Hypothalamus (tissue), 51 donors: Measurements from ENCODE around the gene ANAPC1.
"Not testable (repeated sequence)": the region's sequence is repeated elsewhere in the genome, so short reads cannot be mapped to it uniquely, and the experiment has no call there.

Experiments
- DNase-seq, 51 donors: peaks; one replicate each; lab custom pipeline; 2025; lab: John Stamatoyannopoulos, UW

The ANAPC1 gene

DNA sequence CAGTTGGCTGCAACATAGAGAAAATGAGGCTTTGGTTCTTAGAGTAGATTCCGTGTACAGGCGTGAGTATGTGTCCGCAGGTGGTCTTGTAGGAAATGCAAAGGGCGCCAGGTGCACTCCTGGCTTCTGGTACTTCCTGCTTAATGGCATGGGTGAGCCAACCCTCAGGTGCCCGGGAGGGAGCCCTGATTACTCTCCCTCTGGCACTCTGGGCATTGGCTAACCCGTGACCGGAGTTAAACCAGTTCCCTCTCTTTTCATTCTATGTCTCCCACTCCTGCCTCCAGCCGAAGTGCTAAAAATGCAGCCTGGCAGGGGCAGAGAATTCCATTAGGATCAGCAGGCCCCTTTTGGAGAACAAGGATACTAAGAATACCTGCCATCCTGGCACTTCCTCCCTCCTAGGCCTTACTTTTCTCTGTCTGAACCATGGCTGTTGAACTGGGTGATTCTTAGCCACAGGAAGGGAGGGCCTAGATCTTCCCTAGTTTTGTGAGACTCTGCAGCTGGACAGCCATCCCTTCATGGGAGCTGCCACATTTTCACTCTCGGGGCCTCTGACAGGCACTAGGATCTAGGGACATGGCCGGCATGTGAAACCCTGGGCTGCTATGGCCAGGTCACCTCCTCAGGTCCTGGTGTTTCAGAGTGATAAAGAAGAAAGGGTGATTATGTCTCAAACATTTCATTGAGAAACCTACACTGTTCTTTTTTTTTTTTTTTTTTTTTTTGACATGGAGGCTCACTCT is 20.9 kb upstream of the ANAPC1 start:
- peak in 1 of 51 donors; percentile 16 for DNase-seq

- no peak for DNase-seq
Observed at GRCh38 chr2:111903930-111904439, 20.0 kb upstream of the ANAPC1 start.

DNA sequence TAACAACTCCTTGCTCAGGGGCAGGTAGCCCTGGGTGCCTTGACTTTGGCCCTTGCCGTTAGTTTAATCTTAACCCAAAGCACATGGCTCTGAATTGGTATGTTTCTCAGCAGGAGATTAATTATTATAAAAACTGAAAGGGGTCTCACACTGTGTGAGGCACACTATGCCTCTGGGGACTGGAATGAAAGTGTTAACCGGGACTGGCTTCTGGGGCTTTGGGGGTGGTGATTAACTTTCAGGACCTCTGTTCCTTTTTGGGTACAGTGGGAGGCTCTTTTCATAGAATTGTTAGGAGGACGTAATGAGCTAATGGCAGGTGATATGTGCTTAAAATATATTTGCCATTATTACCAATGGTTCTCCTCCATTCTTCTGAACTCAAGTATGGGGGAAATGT is 19.5 kb upstream of the ANAPC1 start:
- no peak for DNase-seq

- peak in 13 of 51 donors; percentile 5 to 45 (median 16) for DNase-seq
Observed at GRCh38 chr2:111900859-111901258, 16.9 kb upstream of the ANAPC1 start.

- DNase-seq: peak in 9 of 51 donors; percentile 32 to 55 (median 50)
Observed at GRCh38 chr2:111898703-111899514, 14.9 kb upstream of the ANAPC1 start.

- peak in 49 of 51 donors; percentile 15 to 89 (median 74) for DNase-seq
Observed at GRCh38 chr2:111897924-111898702, 14.1 kb upstream of the ANAPC1 start, which contains the start of gene MERTK. TSS of gene MERTK (plus strand) at chr2:111898607. CDS start at chr2:111898736, 129 bp downstream.

GRCh38 chr2:111897630-111897923 is 13.6 kb upstream of the ANAPC1 start:
- DNase-seq: no peak

GRCh38 chr2:111896576-111896975 is 12.6 kb upstream of the ANAPC1 start:
- no peak for DNase-seq

- DNase-seq: no peak
Observed at GRCh38 chr2:111896024-111896423, 12.0 kb upstream of the ANAPC1 start.

GRCh38 chr2:111884592-111884964 is 585 bp upstream of the ANAPC1 start:
- no peak for DNase-seq

DNA sequence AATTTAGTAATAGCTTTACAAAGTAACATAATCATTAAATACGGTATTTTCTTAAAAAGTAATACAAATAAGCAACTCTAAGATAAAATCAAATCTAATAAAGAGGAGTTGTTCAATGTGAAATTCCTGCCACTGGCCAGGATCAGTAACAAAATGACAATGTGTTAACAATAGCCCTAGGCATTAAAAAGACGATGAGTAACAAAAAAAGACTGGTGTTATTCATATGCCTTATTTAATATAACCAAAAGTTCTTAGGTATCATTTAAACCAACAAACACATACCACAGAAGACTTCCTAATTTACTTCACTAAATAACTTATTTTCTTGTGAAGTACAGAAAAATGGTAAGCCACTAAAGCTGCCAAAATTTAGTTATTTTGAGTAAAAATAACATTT is 11.2 kb downstream of the ANAPC1 start:
- not testable (repeated sequence) for DNase-seq

DNA sequence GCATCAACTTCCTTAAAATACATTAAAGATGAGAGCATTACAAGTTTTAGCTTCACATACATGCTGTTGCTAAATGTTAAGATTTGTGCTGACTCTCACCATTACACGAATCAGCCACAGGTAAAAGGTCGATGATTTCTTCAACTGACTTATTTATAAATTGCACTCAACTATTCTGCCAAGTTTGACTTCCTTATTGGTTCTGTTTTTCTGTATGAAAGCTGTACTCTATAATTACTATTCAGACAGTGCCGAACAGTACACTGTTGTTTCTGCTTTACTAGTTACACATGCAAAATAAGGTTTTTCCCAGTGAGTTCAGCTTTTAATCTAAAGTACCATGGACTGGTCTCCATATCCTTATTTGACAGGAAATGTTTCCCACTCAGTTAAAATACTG is 18.9 kb downstream of the ANAPC1 start:
- DNase-seq: not testable (repeated sequence)

DNA sequence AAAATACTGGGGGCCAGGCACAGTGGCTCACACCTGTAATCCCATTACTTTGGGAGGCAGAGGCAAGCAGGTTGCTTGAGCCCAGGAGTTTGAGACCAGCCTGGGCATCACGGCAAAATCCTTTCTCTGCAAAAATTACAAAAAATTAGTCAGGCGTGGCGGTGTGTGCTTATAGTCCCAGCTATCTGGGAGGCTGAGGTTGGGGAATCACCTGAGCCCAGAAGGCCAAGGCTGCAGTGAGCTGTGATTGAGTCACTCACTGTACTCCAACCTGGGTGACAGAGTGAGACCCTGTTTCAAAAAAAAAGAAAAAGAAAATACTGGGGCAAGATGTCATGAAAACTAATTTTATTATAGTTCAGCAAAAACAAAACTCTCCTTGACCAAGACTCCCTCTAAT is 24.0 kb downstream of the ANAPC1 start:
- DNase-seq: not testable (repeated sequence)

DNA sequence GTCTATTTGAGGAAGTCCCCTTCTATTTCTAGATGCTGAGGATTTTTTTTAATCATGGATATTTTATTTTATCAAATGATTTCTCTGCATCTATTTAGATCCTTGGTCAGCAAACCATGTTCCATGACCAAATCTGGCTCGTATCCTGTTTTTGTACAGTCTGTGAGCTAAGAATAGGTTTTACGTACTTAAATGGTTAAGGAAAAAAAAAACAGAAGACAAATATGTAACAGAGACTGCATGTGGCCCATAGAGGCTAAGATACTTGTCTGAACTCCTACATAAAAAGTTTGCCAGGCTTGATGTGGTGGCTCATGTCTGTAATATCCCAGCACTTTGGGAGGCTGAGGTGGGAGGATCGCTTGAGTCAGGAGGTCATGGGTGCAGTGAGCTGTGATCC is 31.4 kb downstream of the ANAPC1 start:
- not testable (repeated sequence) for DNase-seq

- DNase-seq: peak in 10 of 51 donors; percentile 0 to 22 (median 2)
Observed at GRCh38 chr2:111850646-111851045, 33.3 kb downstream of the ANAPC1 start.

DNA sequence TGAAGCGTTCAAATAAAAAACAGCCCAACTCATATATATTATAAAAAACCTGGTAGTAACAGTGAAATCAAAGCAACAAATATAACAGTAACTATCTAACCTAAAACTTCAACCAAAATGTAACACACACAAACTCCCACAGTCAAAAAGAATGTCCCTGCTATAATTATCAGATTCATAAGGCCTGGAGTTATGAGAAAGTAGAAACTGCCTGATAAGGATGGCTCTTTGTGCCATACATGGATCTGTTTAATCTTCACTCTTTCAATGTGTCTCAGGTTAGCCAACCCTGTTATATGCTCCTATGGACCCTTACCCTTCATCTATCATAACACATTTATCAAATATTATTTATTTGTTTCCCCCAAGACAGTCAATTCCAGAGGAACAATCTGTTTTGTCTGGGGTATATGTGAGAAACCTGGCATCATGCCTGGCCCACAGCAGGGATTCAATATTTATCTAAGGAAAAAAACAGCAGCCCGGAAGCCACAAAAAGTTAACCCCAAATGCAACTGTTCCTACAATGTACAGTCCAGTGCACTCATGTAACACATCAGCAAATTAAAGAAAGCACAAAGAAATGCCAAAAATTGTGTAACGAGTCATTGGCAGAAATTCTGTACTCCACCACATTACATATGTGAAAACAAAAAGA is 44.2 kb downstream of the ANAPC1 start:
- DNase-seq: not testable (repeated sequence)

- DNase-seq: not testable (repeated sequence)
Observed at GRCh38 chr2:111838992-111839391, 45.0 kb downstream of the ANAPC1 start.

DNA sequence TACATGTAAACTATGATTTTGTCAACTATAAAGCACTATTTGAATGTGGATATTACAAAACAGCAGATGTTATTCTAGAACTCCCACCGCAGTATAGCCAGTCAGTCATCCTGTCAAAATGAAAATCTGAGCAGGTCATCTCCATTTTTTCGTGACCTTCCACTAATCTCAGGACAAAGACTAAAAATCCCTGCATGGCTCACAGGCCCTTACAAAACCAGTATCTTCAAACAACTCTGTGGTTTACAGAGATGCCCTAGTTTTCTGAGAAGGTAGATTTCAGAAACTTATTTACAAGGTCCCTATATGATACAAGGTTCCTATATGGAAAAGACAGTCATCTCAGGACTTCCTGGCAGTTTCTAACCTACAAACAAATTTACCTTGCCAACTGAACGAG is 49.8 kb downstream of the ANAPC1 start:
- not testable (repeated sequence) for DNase-seq

- DNase-seq: not testable (repeated sequence)
Observed at GRCh38 chr2:111830479-111830878, 53.5 kb downstream of the ANAPC1 start.

- DNase-seq: not testable (repeated sequence)
Observed at GRCh38 chr2:111828217-111828766, 55.7 kb downstream of the ANAPC1 start.
